ENCODE data around the gene SCPEP1. TPM values are rescaled to one million over a fixed set of nuclear protein-coding genes. Genes with fewer than 3 reads are reported as not detected.

SCPEP1 gene
- total RNA-seq, 4 donors from 2014 or later = 13.1 to 39.7 (median 20.3) TPM

DNA sequence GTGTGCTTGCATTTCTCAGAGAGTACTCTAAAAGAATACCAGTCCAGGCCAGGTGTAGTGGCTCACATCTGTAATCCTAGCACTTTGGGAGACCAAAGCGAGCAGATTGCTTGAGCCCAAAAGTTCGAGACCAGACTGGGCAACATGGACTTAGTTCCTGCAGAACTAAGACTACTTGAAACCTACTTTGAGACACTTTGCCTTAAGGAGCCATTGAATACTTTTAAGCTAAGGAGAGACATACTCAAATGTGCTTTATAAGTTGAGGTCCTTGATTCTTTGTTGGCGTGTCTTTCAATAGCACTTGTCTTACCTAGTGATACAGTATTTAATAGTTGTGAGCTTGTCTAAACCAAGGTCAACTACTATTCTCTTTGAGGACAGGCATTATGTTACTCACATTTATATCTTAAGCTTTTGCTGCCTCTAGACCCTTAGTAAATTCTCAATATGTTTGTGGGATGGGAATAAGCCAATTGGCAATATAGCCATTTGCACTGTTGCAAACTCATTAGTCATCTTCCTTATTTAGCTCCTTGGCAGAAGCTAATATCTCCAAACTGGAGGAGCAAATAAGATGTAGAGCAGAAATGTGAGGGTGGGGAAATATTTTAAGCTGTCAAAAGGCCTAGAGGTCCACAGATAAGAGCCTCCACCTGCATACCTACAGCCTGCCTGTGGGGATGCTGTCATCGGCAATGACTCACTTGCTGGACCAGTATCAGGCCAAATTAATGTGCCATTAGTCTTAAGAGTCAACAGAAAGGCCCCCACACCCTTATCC lies 16.3 kb downstream of the SCPEP1 start:
- H3K4me3 ChIP-seq = no peak overlapping the region
- in situ Hi-C loops (cut with MboI; ENCODE audit: low pct_ligation_motif_present in 1 of 4, low pct_unique_long_range_greater_than_20kb in 1 of 4, low sequenced_read_pairs in 3 of 4) = no loop called here
- H3K36me3 ChIP-seq = peaks cover 0 to 26% (median 0%) of the 10 kb centered on the region in 4 donors
- no peak for DNase-seq
- H3K27me3 ChIP-seq = no peaks in the 10 kb centered on the region
- TF ChIP-seq POLR2AphosphoS5 (IDR thresholded peaks at IDR 0.05) (no peak), POLR2A (IDR thresholded peaks at IDR 0.05) (no peak), EP300 (IDR thresholded peaks at IDR 0.05; ENCODE audit: low read depth) (no peak)
- TF ChIP-seq, protein P1, sequence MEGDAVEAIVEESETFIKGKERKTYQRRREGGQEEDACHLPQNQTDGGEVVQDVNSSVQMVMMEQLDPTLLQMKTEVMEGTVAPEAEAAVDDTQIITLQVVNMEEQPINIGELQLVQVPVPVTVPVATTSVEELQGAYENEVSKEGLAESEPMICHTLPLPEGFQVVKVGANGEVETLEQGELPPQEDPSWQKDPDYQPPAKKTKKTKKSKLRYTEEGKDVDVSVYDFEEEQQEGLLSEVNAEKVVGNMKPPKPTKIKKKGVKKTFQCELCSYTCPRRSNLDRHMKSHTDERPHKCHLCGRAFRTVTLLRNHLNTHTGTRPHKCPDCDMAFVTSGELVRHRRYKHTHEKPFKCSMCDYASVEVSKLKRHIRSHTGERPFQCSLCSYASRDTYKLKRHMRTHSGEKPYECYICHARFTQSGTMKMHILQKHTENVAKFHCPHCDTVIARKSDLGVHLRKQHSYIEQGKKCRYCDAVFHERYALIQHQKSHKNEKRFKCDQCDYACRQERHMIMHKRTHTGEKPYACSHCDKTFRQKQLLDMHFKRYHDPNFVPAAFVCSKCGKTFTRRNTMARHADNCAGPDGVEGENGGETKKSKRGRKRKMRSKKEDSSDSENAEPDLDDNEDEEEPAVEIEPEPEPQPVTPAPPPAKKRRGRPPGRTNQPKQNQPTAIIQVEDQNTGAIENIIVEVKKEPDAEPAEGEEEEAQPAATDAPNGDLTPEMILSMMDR (IDR thresholded peaks at IDR 0.05) = no peak
- WGBS, 2 donors (ENCODE audit: low coverage in 1 of 2) = 89 to 96% methylated on average over 3 to 4 of the region's 4 CpGs
- H3K4me1 ChIP-seq = no peaks in the 10 kb centered on the region
- H3K9me3 ChIP-seq = no peaks in the 10 kb centered on the region
- intact Hi-C loops (cut with DNase I; ENCODE audit: low total_unique reads) = no loop called here
- H3K27ac ChIP-seq = no peak overlapping the region

DNA sequence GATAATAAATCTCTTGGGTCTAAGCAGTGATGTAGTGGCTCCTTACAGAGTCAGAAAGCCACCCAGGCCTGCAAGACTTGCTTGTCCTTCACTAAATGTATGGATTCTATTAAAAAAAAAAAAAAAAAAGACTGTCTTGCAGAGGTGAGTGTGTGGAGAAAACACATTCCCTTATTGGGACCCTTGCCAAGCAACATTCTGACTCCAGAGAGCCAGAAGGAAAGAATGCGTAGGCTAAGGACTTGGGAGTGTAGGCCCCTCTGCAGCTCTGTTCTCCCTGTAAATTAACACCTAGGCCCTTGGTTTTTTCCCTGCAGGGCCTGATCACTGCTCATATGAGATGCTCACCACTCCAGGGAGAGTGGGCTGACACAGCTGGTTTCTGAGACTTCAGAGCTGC lies 17.8 kb downstream of the SCPEP1 start:
- DNase-seq = no peak
- intact Hi-C loops (cut with DNase I; ENCODE audit: low total_unique reads) = no loop called here
- H3K4me3 ChIP-seq = no peak overlapping the region
- H3K9me3 ChIP-seq = no peaks in the 10 kb centered on the region
- WGBS, 2 donors (ENCODE audit: low coverage in 1 of 2) = 80 to 86% methylated on average over 1 of the region's 1 CpG
- in situ Hi-C loops (cut with MboI; ENCODE audit: low pct_ligation_motif_present in 1 of 4, low pct_unique_long_range_greater_than_20kb in 1 of 4, low sequenced_read_pairs in 3 of 4) = no loop called here
- no peaks in the 10 kb centered on the region for H3K4me1 ChIP-seq
- no peak overlapping the region for H3K27ac ChIP-seq
- H3K27me3 ChIP-seq = no peaks in the 10 kb centered on the region
- TF ChIP-seq EP300 (IDR thresholded peaks at IDR 0.05; ENCODE audit: low read depth) (no peak), POLR2A (IDR thresholded peaks at IDR 0.05) (no peak), POLR2AphosphoS5 (IDR thresholded peaks at IDR 0.05) (no peak)
- TF ChIP-seq, protein P1 (IDR thresholded peaks at IDR 0.05) = no peak
- peaks cover 0 to 17% (median under 1%) of the 10 kb centered on the region in 4 donors for H3K36me3 ChIP-seq

DNA sequence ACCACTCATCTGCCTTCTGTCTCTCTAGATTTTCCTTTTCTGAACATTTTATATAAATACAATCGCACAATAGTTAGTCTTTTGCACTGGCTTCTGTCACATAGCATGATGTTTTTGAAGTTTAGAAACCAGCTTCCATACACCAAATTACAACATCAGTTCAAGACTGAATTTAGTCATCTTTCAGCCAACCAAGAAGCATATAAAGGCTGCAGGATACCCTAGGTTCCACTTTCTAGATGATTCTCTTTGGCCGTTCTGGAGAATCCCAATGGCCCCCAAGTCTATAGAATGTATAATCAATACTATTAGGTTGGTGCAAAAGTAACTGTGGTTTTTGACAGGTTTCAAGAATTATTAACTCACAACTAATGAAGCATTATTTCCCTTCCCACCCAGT lies 19.4 kb downstream of the SCPEP1 start:
- no peak for DNase-seq
- no peaks in the 10 kb centered on the region for H3K9me3 ChIP-seq
- H3K4me3 ChIP-seq = no peak overlapping the region
- intact Hi-C loops (cut with DNase I; ENCODE audit: low total_unique reads) = no loop called here
- in situ Hi-C loops (cut with MboI; ENCODE audit: low pct_ligation_motif_present in 1 of 4, low pct_unique_long_range_greater_than_20kb in 1 of 4, low sequenced_read_pairs in 3 of 4) = no loop called here
- WGBS, 2 donors (ENCODE audit: low coverage in 1 of 2) = 84 to 94% methylated on average over 2 of the region's 2 CpGs
- H3K27ac ChIP-seq = no peak overlapping the region
- H3K36me3 ChIP-seq = peaks cover 0 to 16% (median 6%) of the 10 kb centered on the region in 4 donors
- no peaks in the 10 kb centered on the region for H3K27me3 ChIP-seq
- no peak for TF ChIP-seq POLR2AphosphoS5 (IDR thresholded peaks at IDR 0.05)
- no peak for TF ChIP-seq EP300 (IDR thresholded peaks at IDR 0.05; ENCODE audit: low read depth)
- TF ChIP-seq, protein P1 (IDR thresholded peaks at IDR 0.05) = no peak
- TF ChIP-seq POLR2A (IDR thresholded peaks at IDR 0.05) = no peak
- H3K4me1 ChIP-seq = no peaks in the 10 kb centered on the region

DNA sequence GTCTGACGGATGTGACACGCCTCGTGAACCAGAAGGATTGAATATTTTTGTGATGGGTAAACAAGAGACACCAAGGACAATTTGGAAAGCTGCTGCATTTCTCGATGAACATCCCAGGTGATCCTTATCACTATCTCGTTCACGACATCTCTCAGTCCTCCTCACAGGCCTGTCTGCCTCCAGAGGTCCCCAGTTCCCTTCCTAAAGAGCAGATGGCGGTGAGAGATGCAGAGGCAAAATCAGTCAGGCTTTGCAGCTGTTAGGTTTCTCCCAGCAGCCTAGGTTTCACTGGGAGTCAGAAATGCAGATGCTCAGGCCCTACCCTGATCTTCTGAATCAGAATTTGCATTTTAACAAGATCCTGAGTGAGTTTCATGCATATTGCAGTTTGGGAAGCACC lies 23.6 kb downstream of the SCPEP1 start:
- WGBS, 2 donors (ENCODE audit: low coverage in 1 of 2) = 90 to 100% methylated on average over 1 to 7 of the region's 7 CpGs
- no peak overlapping the region for H3K4me3 ChIP-seq
- no peaks in the 10 kb centered on the region for H3K4me1 ChIP-seq
- TF ChIP-seq POLR2AphosphoS5 (IDR thresholded peaks at IDR 0.05) (no peak), POLR2A (IDR thresholded peaks at IDR 0.05) (no peak), EP300 (IDR thresholded peaks at IDR 0.05; ENCODE audit: low read depth) (no peak)
- TF ChIP-seq, protein P1 (IDR thresholded peaks at IDR 0.05) = no peak
- peaks cover 0 to 18% (median 5%) of the 10 kb centered on the region in 4 donors for H3K36me3 ChIP-seq
- in situ Hi-C loops (cut with MboI; ENCODE audit: low pct_ligation_motif_present in 1 of 4, low pct_unique_long_range_greater_than_20kb in 1 of 4, low sequenced_read_pairs in 3 of 4) = no loop called here
- intact Hi-C loops (cut with DNase I; ENCODE audit: low total_unique reads) = loop anchor here (10.0 kb wide), 2 partner anchors 53 to 113 kb away; no protein-coding TSS in a partner anchor
- no peaks in the 10 kb centered on the region for H3K9me3 ChIP-seq
- H3K27me3 ChIP-seq = no peaks in the 10 kb centered on the region
- no peak for DNase-seq
- no peak overlapping the region for H3K27ac ChIP-seq

All from transverse colon (tissue), 4 donors.